Measurements from ENCODE around the gene C8B.

Gene C8B

GRCh38 chr1:56927171-56927570, 38.6 kb downstream of the C8B start:
- no peak overlapping the region for H3K4me3 ChIP-seq (ENCODE audit: low read depth, low read length)
- DNase-seq (ENCODE audit: low read depth), result no peak
- TF ChIP-seq, protein P1, sequence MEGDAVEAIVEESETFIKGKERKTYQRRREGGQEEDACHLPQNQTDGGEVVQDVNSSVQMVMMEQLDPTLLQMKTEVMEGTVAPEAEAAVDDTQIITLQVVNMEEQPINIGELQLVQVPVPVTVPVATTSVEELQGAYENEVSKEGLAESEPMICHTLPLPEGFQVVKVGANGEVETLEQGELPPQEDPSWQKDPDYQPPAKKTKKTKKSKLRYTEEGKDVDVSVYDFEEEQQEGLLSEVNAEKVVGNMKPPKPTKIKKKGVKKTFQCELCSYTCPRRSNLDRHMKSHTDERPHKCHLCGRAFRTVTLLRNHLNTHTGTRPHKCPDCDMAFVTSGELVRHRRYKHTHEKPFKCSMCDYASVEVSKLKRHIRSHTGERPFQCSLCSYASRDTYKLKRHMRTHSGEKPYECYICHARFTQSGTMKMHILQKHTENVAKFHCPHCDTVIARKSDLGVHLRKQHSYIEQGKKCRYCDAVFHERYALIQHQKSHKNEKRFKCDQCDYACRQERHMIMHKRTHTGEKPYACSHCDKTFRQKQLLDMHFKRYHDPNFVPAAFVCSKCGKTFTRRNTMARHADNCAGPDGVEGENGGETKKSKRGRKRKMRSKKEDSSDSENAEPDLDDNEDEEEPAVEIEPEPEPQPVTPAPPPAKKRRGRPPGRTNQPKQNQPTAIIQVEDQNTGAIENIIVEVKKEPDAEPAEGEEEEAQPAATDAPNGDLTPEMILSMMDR (IDR thresholded peaks at IDR 0.05; ENCODE audit: low read depth, low read length, missing control alignments), result no peak

- TF ChIP-seq, protein P1 (IDR thresholded peaks at IDR 0.05; ENCODE audit: low read depth, low read length, missing control alignments), result no peak
- DNase-seq (ENCODE audit: low read depth), result no peak
Measured at GRCh38 chr1:56925193-56925592, 40.6 kb downstream of the C8B start.

GRCh38 chr1:56924116-56924515, 41.7 kb downstream of the C8B start:
- TF ChIP-seq, protein P1 (IDR thresholded peaks at IDR 0.05; ENCODE audit: low read depth, low read length, missing control alignments), result no peak
- no peak overlapping the region for H3K4me3 ChIP-seq (ENCODE audit: low read depth, low read length)
- no peak for DNase-seq (ENCODE audit: low read depth)

More at GRCh38 chr1:56925193-56925592, 40.6 kb downstream of the C8B start:
- no peak overlapping the region for H3K4me3 ChIP-seq (ENCODE audit: low read depth, low read length)

GRCh38 chr1:56923201-56923600, 42.6 kb downstream of the C8B start:
- no peak overlapping the region for H3K4me3 ChIP-seq (ENCODE audit: low read depth, low read length)
- TF ChIP-seq, protein P1 (IDR thresholded peaks at IDR 0.05; ENCODE audit: low read depth, low read length, missing control alignments), result no peak
- no peak for DNase-seq (ENCODE audit: low read depth)

- no peak for DNase-seq (ENCODE audit: low read depth)
- H3K4me3 ChIP-seq (ENCODE audit: low read depth, low read length), result no peak overlapping the region
- TF ChIP-seq, protein P1 (IDR thresholded peaks at IDR 0.05; ENCODE audit: low read depth, low read length, missing control alignments), result no peak
Measured at GRCh38 chr1:56922507-56922906, 43.3 kb downstream of the C8B start.

DNA sequence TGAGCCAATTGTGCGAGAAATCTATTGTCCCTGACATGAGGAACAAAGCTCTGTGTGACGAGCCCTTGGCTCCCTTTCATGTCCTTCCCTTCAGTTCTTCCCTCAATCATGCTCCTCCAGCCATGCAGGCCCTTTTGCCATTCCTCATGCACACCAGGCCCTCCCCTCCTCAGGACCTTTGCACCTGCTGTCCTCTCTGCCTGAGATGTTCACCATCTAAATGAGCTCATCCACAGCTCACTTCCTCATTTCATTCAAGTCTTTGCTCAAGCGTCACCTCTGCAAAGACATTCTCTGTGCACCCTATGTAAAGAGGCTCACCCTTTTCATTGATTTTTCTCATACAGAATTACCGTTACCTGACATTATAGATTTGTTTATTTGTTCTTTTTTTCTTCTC, 43.7 kb downstream of the C8B start:
- no peak overlapping the region for H3K4me3 ChIP-seq (ENCODE audit: low read depth, low read length)
- DNase-seq (ENCODE audit: low read depth), result no peak
- TF ChIP-seq, protein P1 (IDR thresholded peaks at IDR 0.05; ENCODE audit: low read depth, low read length, missing control alignments), result no peak

DNA sequence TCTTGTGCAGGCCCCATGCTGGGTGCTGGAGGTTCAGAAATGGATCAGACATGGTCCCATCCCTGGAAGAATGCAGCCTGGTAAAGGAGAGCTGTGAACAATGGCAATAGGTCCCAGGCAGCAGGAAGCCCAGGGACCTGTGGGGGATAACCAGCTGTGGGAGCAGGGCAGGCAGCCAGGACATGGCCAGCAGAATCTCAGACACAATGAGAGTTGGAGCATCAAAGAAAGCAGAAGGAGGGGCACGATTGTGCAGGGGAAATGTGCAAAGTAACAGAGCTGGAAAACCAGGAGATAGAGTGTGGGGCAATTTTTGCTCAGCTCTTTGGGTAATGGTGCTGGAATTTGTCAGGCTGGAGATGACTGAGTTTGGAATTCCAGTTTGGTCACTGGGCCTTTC, 44.3 kb downstream of the C8B start:
- H3K4me3 ChIP-seq (ENCODE audit: low read depth, low read length), result no peak overlapping the region
- TF ChIP-seq, protein P1 (IDR thresholded peaks at IDR 0.05; ENCODE audit: low read depth, low read length, missing control alignments), result no peak
- DNase-seq (ENCODE audit: low read depth), result no peak
